HG03571 (cell line): ENCODE data around the gene PRELID1.

Experiments used
- ATAC-seq: cut with Tn5 transposase; IDR thresholded peaks from one replicate; pipeline ENCODE4 v1.9.1; 2021; ENCODE audit not compliant: unreplicated experiment

PRELID1 gene

GRCh38 chr5:177355868-177356168 is 52.2 kb downstream of the PRELID1 start:
- ATAC-seq, result no peak
